CD4-positive, alpha-beta T cell treated with Interleukin-1 beta for 1 hour (primary cell): Measurements from ENCODE around the gene ZSCAN21.
A peak's percentile ranks its signal among the peaks of the same experiment; 100 is the strongest.

ENCODE experiments used
- DNase-seq, 2 donors: peaks; one replicate each; pipeline ENCODE4 v3.0.0-alpha.2; 2020 to 2022

The ZSCAN21 gene

DNA sequence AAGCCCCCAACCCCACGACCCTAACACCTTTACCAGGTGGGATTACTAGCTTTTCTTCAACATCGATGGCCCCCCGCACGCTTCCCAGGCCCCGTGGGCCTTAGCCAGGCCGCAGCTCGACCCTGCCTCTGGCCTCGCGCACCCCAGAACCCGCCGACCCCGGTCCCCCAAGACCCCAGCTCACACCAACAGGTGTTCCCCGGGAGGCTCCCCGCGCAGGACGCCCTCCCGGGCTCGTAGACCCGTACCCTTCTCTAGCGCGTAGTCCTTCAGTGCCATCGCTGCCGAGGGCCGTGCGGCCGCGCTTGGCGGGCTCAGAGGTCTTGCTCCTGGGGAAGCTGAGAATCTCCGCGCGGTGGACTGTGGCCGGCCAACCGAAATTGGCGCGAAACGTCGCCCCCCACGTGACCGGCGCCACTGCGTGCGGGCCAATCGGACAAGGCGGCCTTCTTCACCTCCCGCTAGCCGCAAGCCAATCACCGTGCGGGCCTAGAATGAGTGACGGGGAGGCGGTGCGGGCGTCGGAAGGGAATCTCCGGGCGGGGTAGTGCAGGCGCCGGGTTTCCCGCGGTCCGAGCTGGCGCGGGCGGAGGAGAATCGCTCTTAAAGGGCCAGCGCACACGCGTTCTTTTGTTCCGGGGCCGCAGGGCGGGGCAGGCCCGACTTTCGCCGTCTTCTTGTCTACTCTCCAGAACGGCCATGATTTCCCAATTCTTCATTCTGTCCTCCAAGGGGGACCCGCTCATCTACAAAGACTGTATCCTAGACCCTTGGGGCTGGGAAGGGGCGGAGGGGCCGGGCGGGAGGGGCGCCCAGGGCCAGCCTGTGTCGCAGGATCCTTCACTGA lies 51.7 kb downstream of the ZSCAN21 start, which contains the start of the genes AP4M1 and MCM7:
Gene AP4M1, plus strand, starts transcription at position 628 of the 847 bp plus-strand sequence. Its CDS starts 72 bp downstream, at position 700.
Gene MCM7, minus strand, starts transcription at position 382 of the 847 bp plus-strand sequence. Its CDS starts 103 bp downstream, at position 279.
- DNase-seq: peak; percentile 97

GRCh38 chr7:100102950-100103840 lies 53.6 kb downstream of the ZSCAN21 start:
- no peak for DNase-seq

- DNase-seq: no peak
Measured at GRCh38 chr7:100105534-100105933, 56.0 kb downstream of the ZSCAN21 start.

GRCh38 chr7:100106633-100107032 lies 57.1 kb downstream of the ZSCAN21 start:
- no peak for DNase-seq

GRCh38 chr7:100107125-100107737 lies 57.7 kb downstream of the ZSCAN21 start:
- DNase-seq: no peak

DNA sequence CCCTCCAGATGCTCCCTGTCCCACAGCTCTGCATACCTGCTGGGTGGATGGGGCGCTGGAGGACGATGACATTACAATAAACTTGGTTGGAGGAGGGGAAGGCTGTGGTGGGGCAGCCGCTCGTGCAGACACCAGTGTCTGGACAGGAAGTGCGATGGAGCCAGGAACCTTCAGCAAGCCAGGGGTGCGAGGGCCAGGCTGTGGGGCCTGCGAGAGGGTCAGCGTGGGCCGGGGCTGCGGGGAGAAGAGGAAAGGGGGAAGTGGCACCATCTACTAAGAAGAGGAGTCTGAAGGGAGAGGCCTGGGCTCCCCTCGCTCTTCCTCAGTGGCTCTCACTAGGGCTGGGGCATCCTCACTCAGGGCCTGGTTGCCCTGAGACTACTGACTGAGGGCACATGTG lies 58.3 kb downstream of the ZSCAN21 start:
- DNase-seq: no peak

DNA sequence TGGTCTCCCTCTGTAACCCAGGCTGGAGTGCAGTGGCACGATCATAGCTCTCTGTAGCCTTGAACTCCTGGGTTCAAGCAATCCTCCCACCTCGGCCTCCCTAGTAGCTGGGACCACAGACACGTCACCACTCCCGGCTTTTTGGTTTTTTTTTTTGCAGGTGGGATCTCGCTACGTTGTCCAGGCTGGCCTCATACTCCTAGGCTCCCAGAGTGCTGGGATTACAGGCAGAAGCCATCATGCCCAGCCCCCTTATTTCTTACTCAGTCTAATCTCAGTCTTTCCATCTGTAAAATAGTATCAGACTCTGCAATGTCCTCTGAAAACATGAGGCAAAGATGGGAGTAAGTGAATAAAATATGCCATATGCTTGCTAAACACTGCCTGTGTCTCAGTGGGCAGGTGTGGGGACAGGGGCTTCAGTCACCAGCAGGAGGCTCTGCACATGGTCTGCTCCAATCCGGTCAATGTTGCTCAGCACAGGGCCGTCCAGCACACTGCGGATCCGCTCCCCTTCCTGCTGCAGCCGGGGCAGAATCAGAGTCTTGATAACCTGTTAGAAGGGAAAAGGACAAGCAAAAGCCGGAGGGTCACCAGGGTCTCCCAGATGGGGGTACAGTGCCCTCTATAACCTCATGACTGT lies 60.1 kb downstream of the ZSCAN21 start:
- no peak for DNase-seq

DNA sequence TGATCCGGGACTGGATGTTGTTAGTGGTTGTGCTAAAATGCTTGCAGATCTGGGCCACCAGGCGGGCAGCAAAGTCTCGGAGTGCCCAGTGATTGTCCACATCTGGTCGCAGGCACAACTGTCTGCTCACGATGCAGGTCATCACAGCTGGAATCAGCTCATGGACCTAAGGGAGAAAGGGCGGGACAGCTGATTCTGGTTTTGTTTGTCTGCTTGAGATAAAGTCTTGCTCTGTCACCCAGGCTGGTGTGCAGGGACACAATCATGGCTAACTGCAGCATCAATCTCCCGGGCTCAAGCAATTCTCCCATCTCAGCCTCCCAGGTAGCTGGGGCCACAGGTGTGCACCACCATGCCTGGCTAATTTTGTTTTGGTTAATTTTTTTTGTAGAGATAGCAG lies 61.6 kb downstream of the ZSCAN21 start:
- DNase-seq: no peak

GRCh38 chr7:100111914-100112313 lies 62.3 kb downstream of the ZSCAN21 start:
- no peak for DNase-seq
